HG02840 (cell line): ENCODE results near the gene ATP6V1B1.
A peak's percentile ranks its signal among the peaks of the same experiment; 100 is the strongest.

Experiments
- ATAC-seq: cut with Tn5 transposase; IDR thresholded peaks from one replicate; pipeline ENCODE4 v1.9.1; 2021; ENCODE audit warnings: mild to moderate bottlenecking, moderate library complexity, moderate number of reproducible peaks; ENCODE audit not compliant: unreplicated experiment, low FRiP score

Gene ATP6V1B1

DNA sequence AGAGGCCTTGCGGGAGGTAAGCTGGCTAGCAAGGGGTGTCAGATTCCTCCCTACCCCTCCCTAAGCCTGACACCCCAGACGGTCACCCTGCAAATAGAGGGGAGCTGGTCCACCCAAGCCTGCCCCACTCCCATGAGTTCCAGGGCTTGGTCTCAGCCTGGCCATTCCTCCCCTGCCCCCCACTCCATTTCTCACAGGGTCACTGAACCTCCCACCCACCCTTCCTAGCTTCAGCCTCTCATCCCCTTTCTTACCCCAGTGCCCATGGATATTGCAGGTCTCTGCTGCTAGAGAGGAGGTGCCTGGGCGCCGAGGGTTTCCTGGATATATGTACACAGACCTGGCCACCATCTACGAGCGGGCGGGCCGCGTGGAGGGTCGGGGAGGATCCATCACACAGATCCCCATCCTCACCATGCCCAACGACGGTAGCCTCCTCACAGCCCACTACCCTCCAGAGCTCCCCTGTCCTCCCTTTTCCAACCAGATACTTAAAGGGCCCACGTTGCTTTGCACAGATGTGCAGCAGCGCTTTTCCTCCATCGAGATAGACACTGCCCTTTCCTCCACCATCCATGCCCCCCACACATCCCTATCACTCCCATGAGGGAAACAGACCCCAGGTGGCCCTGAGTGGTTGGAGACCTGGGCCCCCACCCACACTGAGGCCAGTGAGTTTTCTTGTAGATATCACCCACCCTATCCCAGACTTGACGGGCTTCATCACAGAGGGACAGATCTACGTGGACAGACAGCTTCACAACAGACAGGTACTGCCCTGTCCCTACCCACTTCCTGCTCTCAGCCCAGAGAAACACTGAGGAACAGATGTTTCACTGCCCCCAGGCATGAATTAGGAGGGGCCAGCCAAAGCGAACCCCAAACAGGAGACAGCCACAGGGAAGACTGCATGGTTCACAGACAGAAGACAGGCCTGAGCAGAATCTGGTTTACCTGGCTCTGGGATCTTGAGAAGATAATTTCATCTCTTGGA, 27.5 kb downstream of the ATP6V1B1 start:
- ATAC-seq = no peak

DNA sequence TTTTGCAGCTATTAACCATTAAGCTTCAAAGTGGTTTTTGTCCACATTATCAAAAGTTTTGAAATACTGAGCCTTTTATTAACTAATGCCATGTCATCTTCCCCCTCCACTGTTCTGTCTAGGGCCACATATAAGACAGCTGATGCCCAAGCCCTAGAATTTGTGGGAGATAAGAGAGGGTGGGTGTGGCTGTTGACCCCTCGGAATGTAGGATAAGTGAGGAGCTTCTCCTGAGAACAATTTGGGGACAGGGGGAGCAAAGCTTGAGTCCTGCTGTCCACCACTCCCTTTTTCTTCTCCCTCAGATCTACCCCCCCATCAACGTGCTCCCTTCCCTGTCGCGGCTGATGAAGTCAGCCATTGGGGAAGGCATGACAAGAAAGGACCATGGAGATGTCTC, 28.4 kb downstream of the ATP6V1B1 start:
- ATAC-seq = no peak

DNA sequence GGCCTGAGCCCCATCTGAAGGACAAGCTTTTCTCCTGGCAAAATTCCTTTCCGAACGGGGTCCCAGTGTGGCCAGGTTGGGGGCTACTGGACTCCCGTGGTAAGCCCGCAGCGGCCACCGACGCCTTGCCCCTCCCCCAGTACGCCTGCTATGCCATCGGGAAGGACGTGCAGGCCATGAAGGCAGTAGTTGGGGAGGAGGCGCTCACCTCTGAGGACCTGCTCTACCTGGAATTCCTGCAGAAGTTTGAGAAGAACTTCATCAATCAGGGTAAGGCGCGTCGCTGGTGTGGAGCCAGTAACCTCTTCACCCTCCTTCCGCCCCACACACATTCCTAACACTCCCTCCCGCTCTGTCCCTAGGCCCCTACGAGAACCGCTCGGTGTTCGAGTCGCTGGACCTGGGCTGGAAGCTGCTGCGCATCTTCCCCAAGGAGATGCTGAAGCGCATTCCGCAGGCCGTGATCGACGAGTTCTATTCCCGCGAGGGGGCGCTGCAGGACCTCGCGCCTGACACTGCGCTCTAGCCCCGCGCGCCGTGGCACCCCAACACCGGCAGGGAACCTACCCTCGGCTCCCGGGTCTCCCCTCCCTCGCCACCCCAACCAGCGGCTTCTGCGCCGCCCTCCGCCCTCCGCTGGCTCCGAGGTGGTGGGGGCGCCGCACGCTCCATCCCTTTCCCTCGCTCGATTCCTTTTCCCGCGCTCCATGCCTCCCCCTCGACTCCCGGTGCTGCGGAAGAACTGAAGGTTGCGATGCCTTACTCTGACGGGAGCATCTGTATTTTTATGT, 29.1 kb downstream of the ATP6V1B1 start:
- ATAC-seq = peak; percentile 58

DNA sequence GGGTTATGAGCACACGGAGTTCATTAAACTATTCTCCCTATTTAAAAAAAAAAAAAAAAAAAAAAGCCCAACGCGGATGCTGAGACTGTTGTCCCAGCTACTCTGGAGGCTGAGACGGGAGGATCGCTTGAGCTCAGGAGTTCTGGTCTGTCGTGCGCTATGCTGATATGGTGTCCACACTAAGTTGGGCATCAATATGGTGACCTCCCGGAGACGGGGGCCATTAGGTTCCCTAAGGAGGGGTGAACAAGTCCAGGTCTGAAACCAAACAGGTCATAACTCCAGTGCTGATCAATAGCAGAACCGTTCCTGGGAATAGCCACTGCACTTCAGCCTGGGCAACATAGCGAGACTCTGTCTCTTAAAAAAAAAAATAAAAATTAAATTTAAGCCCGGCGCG, 29.8 kb downstream of the ATP6V1B1 start:
- ATAC-seq = no peak

DNA sequence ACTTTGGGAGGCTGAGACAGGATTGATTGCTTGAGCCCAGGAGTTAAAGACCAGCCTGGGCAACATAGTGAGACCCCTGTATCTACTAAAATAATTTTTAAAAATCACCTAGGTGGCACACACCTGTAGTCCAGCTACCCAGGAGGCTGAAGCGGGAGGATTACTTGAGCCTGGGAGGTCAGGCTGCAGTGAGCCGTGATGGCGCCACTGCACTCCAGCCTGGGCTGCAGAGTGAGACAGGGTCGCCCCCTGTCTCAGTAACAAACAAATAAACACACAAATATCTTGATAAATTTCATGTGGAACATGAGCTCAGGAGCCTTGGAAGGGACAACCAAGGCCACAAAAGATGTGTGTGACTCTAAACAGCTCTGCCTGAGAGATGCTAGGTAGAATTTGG, 31.0 kb downstream of the ATP6V1B1 start:
- no peak for ATAC-seq

DNA sequence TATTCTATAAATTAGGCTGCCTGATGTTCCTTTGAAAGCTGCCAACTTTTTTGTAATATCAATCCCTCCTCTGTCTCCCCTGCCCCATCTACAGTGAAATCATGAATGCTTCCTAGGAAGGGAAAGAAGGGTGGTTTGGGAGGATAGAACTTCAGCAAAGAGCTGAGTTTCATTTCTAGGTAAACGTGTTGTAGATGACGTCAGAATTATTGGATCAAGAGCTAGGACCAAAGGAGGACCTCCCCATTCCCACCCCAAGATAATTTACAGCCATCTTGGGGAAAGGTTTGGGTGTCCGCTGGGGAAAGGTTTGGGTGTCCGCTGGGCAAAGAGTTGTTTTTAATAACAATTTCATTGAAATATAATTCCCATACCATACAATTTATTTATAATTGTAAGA, 31.5 kb downstream of the ATP6V1B1 start:
- no peak for ATAC-seq

DNA sequence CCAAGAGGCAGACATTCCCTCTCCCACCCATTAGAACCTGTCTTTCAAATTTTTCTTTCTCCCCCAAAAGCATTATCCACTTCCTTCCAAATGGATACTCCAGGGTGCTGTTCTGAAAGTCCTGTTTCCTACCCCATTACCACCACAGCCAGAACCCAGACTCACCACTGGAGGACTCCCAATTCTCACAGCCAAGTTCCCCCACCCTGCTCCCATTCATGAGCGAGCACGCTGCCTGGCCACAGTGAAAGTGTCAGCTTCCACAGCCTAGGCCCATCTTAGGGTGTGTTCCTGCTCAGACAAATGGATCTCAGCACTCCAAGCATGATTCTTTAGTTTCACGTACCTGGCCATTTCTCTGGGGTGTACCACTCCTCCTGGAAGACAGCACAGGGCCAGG, 38.9 kb downstream of the ATP6V1B1 start:
- ATAC-seq = no peak

DNA sequence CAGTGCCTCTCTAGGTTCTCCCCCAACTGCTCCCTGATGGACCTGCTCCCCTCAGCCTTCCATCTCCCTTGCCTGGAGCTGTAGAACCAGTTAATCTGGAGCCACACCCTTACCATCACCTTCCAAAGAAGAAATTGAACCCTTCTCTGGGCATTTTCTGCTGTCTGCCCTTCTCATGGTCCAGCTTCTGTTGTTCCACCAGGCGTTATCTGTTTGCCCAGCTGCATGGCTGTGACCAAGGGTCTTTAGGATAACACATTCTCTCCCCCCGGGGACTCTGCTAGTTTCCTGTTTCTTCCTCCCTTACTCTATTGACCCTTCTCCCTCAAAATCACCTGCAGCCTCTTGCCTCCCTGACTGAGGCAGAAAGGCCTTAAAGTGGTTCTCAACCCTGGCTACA, 39.5 kb downstream of the ATP6V1B1 start:
- no peak for ATAC-seq

DNA sequence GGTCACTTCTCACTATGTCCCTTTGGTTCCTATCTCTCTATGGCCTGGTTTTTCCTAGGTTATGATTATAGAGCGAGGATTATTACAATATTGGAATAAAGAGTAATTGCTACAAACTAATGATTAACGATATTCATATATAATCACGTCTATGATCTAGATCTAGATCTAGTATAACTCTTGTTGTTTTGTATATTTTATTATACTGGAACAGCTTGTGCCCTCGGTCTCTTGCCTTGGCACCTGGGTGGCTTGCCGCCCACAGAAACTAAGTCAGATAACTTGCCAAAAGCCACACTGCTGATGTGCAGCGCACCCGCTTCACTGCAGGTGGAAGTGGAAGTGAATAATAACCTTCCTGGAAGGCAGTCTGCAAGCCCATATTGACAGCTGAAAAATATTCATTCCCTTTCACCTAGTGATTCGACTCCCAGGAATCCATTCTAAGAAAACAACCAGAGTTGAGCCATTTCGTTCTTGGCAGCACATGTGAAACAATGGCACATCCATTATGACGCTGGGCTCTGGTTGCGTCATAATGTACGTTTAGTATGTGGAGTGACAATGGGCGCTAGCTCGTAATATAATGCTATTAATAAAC, 42.0 kb downstream of the ATP6V1B1 start:
- ATAC-seq = no peak

DNA sequence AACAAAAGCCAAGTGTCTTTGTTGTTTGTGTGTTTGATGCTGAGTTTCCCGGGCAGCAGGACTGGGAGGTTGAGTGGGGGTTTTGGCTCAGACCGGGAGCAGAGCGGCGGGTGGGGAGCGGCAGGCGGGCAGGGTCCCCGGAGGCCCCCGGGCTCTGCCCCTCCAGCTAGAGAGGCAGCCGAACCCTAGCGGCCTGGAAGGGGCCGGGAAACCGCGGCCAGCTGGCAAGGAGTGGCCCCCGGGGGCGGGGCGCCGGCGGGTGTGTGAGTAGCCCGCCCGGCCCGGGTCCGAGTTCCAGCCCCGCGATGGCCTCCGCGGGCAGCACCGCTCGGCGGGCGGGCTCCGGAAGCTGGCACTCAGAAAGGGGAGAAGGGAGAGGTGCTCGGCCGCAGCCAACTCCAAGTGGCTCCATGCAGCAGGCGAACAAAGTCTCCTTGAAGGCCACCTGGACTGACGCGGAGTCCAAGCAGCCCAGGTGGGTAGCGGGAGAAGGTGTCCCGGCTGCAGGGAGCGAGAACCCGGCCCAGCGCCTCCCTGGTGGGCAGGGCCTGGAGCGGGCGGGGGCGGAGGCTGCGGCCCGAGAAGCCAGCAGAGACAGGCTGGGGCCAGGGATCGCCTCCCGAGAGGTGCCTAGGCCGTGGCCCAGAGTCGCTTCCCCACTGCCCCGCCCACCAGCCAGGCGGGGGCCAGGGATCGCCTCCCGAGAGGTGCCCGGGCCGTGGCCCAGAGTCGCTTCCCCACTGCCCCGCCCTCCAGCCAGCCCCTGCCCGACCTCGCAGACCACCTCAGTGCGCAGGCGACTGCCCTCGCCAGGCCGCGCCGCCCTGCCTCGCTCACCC, 42.9 kb downstream of the ATP6V1B1 start, which contains the start of gene ANKRD53:
TSS of gene ANKRD53 (plus strand) at position 290 of the 839 bp plus-strand sequence. CDS start at position 306, 16 bp downstream.
- no peak for ATAC-seq

DNA sequence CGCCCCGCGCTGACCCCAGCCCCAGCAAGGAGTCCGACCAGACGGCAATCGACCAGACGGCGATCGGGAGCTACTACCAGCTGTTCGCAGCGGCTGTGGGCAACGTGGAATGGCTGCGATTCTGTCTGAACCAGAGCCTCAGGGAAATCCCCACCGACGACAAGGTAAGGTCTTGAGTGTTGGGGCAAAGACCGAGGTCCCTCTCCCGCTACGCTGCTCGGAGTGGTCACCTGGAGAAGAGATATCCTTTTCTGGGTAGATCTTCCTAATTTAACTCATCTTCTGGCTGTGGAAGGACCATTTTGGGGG, 43.4 kb downstream of the ATP6V1B1 start:
- no peak for ATAC-seq

DNA sequence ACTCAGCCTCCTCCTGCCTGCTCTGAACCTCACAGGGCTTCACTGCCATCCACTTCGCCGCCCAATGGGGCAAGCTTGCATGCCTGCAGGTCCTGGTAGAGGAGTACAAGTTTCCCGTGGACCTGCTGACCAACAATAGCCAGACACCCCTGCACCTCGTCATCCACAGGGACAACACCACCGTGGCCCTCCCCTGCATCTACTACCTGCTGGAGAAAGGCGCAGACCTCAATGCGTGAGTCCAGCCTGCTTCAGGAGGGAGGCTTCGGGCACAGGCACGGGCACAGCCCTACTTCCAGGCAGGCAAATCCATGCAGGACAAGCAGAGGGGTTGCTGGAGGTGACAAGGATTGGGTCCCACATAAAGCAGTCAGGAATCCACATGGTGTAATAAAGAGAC, 43.9 kb downstream of the ATP6V1B1 start:
- no peak for ATAC-seq

DNA sequence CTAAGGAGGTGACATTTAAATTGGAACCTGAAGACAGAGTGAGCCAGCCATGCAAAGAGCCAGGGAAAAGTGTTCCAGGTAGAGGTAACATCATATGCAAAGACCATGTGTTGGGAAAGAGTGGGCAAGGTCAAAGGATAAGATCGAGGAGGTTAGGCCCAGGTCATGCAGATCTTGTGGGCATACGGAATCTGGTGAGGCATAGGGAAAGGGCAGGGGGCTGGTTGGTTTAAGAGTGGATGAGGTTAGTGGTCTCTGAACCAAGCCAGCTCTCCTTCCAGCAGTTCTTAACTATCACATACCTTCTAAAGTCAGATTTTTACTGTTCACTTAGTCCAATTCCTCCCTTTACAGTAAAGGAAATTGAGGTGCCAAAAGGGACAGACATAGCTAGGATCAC, 45.7 kb downstream of the ATP6V1B1 start:
- ATAC-seq = no peak

DNA sequence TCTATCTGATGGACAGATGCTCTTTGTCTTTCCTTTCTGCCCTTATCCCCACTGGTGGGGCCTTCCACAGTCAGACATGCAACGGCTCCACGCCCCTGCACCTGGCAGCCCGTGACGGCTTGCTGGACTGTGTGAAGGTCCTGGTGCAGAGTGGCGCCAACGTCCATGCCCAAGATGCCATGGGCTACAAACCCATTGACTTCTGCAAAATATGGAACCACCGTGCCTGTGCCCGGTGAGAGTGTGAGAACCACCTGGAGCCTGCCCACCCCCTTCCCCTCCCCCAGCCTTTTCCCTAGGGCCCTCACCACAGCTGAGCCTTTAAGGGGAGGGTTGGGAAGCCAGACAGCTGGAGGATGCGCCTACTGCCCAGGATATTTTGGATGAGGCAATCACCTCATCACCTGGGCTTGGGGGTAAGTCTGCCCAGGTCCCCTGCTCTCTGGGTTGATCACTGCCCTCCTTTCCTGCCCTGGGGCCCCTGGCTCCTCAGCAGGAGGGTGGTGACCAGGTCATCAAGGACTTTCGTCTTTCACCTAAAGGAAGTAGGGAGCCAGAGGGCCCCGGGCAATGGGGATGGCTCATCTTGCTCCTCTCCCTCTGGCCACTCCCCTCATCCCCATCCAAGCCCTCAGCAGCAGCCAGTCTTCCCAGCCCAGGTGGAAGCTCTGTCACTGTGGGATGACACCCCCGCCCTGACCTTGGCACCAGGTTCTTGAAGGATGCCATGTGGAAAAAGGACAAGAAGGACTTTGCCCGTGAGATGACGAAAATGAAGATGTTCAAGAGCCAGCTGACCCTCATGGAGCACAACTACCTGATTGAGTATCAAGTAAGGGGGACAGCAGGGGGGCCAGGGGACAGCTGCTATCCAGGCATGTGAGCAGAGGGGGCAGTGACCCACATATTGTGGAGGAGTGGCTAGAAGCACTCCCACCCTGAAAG, 46.4 kb downstream of the ATP6V1B1 start:
- no peak for ATAC-seq

DNA sequence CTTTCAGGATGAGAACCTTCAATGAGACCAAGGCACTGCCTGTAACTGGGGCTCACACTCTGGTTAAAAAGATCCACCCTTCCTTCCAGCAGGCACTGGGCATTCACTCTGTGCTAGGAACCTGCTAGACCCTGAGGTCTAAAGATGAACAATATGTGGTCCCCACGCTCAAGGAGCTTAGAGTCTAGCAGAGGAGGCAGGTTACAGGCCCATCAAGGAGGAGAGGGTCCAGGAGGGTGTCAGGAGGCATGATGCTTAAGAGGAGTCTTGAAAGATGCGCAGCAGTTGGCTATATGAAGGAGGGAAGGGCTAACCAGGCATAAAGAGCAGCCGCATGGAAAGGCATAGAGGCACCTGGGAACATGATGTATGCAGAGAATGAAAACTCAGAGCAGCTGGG, 47.3 kb downstream of the ATP6V1B1 start:
- no peak for ATAC-seq

DNA sequence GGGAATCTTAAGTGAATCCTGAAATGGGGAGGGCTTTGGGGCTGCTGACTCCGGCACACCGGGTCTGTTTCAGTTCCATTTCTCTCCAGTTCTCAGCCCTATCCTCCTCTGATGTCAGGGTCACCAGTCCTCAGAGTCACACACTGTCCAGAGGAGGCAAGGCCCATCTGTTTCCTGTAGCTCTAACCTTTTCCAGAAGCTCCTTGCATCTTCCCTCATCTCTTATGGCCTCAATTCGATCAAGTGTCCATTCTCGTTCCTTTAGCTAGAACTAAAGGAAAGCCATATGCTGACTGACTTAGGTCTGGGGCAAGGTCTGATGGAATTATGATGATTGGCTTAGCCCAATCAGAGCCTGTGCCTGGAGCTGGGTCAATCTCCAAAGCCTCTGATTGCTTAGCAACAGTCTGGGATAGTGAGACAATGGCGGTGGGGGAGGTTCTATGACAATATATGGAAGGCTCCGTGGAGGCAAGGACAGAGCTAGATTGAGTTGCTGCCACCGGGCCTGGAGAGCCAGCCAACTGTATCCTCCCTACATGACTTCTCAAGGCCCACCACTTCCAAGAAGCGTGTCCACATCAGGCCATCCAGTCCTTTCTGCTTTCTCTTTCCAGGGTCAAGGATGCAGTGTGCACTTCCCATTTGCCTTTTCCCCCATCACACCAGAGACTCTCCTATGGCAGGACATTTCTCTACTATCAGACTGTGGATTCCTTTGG, 48.0 kb downstream of the ATP6V1B1 start:
- ATAC-seq = no peak

DNA sequence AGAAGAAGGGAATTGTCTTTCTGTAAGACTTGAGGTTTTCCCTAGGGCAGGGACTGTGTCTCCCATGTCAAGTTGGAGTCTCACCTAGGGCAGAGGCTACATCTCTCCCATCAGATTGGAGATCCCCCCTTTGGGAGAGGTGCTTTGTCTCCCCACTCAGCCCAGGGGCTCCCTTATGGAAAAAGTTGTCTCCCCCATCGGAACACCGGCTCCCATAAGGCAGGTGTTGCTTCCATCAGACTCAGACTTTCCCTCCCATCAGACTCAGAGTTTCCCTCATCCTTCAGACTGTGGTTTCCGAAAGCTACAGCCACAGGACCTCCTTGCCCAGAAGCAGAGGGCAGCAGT, 48.5 kb downstream of the ATP6V1B1 start:
- no peak for ATAC-seq

DNA sequence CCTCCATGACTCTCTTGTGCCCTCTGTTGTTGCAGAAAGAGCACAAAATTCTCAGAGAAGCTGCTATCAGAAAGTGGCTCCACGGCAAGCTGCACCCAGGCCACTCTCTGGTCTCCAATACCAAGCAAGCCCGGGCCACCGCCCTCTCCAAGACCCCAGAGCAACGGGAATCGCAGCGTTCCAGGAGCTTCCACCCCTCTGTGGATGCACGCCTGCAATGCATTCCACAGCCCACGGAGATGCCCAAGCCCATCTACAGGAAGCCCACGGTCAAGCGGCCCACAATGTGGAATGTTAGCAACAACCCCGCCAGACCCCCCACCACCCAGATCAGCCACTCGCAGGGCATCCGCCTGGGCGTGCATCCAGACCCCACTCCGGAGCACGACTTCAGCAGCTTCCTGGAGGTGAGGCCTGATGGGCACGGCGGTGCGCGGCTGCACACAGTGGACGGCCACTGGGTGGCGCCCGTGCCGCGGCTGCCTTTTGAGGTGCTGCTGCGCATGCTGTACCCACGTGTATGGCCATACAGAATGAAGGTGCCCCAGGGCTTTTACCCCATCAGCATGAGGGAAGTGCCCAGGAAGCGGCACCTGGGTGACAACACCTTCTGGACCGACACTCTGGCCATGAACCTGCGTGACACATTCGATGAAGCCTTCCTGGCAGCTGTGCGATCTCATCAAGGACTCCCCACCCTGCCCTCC, 49.0 kb downstream of the ATP6V1B1 start:
- peak; percentile 89 for ATAC-seq
